HG03571 (cell line): ENCODE measurements around the gene DCDC1.

ENCODE experiments used
- ATAC-seq: cut with Tn5 transposase; IDR thresholded peaks from one replicate; pipeline ENCODE4 v1.9.1; 2021; ENCODE audit not compliant: unreplicated experiment

The DCDC1 gene

DNA sequence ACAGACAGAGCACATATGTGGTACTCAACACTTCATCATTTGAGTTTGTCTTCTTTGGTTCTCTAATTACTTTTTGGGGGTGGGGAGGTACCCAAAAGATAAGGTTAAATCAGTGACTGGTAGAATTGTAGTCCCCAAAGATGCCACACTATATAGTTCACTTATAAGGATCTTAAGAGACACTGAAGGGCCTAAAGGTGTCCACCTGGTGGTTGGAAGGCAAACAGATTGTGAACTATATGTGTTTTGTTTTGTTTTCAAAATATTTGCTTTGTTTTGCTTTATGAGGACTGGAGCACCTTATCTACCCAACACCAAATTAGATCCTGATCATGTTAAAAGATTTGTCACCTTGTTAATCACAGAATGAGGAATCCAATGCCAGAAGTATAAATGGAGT, 136.1 kb downstream of the DCDC1 start:
- ATAC-seq, result no peak

GRCh38 chr11:31231601-31232000, 137.9 kb downstream of the DCDC1 start:
- no peak for ATAC-seq

GRCh38 chr11:31218847-31219246, 150.7 kb downstream of the DCDC1 start:
- no peak for ATAC-seq

DNA sequence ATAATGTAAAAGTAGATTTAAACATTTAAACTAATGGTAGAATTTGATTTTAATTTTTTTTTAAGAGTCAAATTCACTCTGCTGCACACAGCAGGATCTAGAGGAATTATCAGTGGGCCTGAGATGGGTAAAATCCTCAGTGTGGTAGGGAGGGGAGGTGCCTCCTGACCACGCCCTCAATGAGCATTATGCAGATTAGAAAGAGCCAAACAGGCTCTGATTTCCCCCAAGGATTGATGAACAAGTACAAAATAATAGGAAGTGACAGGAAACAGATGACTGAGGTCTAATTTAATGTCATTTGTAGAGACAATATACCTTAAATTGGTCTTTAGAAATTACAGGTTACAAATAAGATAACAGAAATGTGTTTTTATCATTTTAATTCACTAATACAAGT, 155.2 kb downstream of the DCDC1 start:
- no peak for ATAC-seq

DNA sequence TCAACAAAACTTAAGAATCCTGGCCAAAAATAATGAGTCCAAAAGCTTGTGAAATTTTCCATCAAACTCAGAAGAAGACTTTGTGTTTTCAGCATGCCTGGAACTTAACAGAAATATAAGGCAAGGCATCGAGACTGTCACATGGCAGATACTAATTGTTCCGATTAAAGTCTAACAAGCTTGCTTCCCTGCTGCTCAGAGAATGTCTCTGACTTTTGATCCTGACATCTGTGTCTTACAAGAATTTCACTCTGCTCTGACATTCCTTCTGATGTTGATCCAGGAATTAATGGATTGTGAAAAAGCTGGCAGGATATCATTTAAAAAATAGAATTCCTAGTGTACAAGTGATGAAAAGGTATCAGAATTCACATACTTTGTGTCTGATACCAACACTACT, 170.2 kb downstream of the DCDC1 start:
- no peak for ATAC-seq

DNA sequence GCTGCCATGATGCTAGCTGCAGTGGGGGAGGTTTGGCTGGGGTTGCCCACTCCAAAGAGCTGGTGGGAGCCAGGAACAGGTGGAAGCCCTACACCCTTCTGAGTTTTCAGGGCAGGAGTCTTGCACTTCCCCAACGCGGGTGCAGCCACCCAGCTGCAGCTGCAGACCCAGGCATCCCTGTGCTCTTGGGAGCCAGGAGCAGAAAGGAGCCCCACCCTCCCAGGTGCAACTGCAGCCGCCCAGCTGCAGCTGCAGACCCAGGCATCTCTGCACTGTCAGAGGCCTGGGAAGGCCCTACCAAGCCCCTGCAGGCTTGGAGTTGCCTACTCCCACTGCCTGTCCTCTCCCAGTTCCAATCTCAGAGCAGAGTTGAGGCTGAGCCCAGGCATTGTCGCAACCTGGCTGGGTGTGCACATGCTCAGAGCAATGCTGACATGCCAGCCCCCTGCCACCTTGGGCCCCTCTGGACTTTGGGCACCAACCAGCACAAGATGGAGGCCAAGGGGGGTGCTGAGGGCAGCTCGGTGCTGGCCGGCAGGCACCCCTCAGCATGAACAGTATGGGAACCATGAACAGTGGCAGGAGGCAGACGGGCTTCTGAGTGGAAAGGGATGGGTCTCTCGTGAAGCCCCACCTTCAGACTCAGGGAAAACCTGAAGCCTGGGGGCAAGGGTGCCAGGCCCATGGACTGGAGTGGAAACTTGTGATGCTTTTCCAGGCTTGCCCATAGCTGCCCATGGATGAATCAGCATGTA, 195.4 kb downstream of the DCDC1 start:
- no peak for ATAC-seq

GRCh38 chr11:31160504-31161422, 208.8 kb downstream of the DCDC1 start:
- ATAC-seq, result no peak

GRCh38 chr11:31150841-31151240, 218.7 kb downstream of the DCDC1 start:
- ATAC-seq, result no peak

- no peak for ATAC-seq
These were observed 219.5 kb downstream of the DCDC1 start for GRCh38 chr11:31150011-31150410.

DNA sequence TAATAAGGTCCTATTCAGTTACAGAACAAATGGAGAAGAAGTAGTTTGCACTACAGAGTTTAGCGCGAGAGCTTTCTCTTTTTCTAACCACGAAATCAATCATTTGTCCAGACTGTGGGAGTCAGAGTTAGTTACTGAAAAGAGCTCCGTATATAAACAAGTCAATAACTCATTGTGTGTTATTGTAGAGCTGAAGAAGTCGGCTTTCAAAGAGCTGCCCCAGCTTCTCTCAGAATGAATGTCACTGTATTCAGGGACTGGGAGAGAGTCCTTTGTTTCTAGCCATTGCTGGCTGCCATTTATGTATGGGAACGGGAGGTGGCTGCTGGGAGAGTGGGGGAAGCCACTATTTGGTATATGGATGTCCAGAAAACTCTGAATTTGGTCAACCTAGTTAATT, 227.8 kb downstream of the DCDC1 start:
- no peak for ATAC-seq

- ATAC-seq, result no peak
These were observed 230.1 kb downstream of the DCDC1 start for GRCh38 chr11:31139479-31139878.

DNA sequence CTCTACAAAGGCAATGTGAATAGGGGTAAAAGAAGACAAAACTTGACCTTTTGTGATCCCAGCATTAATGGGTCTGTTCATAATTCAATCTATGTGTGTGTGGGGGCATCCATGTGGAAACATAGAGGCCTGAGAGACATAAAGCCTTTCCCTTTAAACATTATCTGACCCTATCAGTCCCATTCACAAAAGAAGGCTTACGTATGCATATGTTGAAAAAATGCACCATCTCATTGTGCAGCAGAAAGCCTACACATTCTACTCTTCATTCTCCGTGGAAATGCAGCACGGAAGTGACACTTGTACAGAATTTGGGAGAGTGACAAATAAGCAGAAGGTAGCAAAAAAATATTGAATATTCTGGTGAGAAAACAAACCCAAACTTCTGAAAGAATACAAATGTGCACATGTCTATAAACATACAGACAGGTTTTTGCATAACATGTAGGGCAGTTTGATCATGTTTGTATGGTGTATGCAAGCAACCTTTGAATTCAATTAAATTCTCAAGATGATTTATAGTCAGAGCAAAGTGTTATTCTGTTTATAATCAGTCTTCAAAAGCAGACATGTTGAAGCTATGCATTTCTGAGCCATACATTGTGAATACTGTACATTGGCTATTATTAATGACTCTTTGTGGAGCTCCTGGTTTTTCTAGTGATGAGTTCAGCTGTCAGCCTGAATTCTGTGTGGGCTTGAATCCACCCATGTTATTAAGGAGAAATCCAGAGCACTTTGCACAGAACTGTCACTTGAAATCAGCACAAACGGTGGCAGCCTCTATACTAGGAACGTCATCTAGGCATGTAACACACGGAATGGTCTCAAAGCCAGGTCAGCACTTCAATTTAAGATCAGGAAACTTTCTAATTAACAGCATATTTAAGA, 236.8 kb downstream of the DCDC1 start:
- ATAC-seq, result no peak

GRCh38 chr11:31131760-31132159, 237.8 kb downstream of the DCDC1 start:
- ATAC-seq, result no peak

DNA sequence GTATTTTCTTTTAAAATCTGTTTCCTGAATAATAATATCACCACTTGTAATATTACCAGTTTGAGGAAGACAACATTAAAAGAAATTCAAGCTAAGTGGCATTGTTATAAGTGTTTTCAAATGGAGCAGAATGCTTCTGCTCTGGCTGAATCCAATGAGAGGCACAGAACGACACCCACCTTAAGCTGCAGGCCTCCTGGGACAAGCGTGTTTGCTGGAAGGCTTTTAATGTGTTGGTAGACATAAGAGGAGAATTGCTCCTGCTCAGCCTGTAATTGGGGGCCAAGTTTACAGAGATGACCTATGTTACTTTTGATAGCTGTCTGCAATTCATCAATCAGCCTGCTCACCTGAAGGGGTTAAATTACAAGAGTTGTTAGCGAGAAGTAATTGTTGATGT, 242.2 kb downstream of the DCDC1 start:
- ATAC-seq, result no peak

DNA sequence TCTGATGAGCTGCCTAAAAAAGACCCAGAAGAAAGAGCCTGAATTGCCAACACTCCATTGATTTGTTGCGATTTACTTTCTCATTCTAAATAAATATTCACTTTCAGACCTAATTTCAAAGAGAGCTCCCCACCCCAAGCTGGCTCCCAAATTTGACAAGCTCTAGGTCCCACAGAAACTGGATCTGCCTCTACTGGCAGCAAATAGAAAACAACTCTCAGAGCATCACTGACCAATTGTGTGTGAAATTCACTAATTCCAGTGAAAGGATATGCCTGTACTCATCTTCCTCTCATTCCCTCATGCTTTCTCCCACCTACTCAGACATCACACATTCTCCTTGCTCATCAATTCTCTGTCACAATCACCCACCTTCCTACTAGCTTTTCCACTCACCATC, 249.1 kb downstream of the DCDC1 start:
- ATAC-seq, result no peak

DNA sequence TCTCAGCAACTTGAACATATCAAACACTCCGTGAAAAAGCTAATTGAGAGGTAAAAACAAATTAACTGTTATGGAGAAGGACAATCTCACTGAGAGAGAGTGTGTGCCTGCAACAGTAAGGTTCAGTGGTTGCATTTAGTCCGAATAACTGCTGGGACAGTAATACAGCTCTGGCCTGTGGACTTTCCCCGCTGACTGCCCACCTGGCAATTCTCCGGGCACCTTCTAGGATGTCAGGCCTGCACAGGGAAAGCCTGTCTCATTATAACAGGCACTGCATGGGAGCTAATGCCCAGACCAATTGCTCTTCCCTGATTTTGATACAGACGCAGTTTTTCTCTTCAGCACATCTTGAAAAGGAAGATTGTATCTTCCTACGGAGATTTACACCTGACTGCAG, 251.0 kb downstream of the DCDC1 start:
- ATAC-seq, result no peak

GRCh38 chr11:31117038-31117437, 252.5 kb downstream of the DCDC1 start:
- ATAC-seq, result no peak

DNA sequence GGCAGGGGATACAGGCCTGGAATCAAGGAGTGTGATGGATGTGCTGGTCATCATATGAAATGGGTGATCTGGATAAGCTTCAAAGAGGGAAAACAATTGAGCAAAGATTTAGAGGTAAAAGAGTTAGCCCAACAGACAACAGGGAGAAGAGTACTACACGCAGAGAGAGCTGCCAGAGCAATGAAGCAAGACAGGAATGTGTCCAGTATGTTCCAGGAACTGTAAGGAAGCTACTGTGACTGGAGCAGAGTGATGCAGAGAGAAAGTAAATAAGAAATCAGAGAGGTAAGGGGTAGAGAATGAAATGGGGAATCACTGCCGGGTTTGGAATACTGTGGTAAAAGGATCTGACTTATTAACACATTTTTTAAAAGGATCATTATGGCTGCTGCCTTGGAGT, 255.1 kb downstream of the DCDC1 start:
- no peak for ATAC-seq

GRCh38 chr11:31110830-31111229, 258.7 kb downstream of the DCDC1 start:
- no peak for ATAC-seq

DNA sequence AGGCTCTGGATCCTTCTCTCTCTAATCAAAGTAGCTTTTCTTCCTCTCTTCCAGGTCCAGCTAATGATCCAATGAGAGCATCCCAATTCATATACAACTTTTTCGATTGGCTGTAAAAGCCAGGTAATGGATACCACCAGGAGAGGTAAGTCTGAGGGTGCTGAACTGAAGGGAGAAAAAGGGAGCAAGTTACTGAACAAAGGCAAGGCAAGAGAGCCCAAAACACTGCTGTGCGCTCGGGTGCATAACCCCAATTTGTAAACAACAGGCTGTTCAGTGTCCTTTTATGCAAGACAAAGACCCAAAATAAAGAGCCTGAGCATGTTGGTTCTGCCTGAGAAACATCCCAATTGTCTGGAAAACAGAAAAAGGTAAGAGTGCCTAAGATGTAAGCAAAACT, 260.1 kb downstream of the DCDC1 start:
- ATAC-seq, result no peak

DNA sequence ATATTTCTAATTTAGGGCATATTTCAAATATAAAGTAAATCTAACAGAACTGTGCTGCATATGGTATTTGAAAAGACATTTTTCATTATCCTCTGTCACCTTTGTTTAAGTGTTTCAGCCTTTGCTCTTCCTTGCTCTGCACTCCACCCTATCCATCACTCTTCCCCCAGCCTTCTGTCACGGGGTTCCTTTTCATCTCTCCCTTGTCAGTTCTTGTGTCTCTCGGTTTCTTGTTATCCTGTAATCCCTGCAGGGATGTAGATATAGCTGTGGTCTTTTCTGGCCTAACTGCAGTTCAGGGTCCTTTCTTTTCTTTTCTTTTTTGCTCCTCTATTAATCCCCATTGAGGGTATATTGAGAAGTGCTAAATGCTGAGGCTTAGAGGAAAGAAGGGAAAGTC, 261.9 kb downstream of the DCDC1 start:
- ATAC-seq, result no peak
